ENCODE measurements around the gene POLR1A.

POLR1A gene

DNA sequence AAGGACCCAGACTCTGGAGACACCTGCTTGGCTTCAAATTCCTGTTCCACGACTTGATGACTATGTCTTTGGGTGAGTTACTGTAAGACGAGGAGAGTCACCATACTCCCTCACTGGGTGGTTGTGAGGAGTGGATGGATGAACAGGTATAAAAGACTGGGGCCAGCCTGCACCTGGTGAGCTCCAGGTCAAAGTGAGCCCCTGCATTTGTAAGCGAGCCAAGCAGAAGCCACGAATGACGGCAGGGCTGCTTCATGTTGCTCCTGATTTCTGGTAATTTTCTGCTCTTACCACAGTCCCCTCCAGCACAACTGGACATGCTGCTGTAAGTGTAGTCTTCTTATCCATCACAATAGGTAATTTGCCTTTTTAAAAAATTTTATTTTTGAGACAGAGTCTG lies 86.6 kb downstream of the POLR1A start:
- DNase-seq: no peak

DNA sequence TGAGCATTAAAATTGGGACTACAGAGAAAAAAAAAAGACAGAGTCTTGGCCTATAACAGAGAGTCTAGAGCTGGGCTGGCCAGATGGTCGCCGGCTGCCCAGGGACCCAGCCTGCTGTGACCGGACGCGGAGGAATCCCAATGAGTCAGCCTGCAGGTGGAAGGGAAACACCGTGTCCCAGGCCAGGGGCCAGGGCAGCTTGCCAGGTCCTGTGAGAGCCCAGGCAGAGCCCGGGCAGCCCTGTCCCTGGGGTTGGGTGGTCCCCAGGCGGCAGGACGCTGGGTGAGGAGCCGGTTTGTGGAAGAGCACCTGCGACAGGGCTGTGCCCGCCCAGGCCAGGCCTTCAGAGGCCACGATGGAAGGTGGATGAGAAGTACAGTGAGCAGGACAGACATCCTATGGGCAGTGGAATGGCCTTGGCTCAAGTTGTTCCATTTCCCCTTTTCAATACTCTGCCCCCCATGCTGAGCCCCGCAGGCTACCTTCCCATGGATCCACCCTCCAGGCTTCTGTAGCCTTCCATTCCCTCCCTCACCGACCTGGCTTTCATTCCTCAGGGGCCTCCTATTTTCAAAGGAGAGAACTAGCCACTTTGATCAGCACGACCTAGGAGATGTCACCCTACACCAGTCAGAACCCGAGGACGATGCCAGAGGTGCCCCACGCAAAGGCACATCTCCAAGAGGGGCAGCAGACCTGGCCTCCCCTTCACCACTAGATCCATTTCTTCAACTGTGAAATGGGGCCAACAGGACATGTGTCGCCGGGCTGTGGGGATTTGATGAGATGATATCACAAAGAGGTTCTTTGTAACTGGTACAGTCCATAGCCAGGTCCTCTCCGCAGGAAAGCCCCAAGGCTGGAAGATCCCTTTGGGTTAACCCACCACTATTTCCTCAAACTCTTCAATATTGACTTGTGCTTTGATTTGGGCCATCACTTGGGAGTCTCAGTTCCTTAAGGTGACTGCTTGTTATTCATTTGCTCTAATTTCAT lies 87.5 kb downstream of the POLR1A start:
- DNase-seq: no peak

DNA sequence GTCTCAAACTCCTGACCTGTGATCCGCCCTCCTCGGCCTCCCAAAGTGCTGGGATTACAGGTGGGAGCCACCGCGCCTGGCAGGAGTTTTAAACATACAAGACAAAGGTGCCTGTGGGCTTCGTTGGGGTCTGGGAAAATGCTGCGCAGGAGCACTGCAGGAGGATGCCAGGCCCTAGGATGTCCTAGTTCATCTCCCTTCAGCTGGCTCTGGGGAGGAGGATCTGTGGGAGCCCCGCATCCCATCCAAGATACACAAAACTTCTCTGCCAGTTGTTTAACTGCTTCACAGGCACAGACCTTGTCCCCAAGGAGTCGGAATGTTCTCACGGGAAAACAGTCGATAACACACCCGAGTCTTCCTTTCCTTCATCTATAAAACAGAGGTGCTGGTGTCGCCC lies 89.1 kb downstream of the POLR1A start:
- DNase-seq: no peak

DNA sequence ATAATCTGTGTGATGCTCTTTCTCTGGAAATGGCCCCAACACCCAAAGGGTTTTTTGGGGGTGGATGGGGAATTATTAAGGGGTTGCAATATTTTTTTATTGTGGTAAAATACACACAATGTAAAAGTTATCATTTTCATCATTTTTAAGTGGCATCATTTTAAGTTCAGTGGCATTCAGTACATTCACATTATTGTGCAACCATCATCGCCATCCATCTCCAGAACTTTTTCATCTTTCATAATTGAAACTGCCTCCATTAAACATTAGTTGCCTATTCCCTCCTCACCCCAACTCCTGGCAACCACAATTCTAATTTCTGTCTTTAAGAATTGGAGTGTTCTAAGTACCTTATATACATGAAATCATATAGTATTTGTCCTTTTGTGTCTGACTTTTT lies 90.0 kb downstream of the POLR1A start:
- no peak for DNase-seq

DNA sequence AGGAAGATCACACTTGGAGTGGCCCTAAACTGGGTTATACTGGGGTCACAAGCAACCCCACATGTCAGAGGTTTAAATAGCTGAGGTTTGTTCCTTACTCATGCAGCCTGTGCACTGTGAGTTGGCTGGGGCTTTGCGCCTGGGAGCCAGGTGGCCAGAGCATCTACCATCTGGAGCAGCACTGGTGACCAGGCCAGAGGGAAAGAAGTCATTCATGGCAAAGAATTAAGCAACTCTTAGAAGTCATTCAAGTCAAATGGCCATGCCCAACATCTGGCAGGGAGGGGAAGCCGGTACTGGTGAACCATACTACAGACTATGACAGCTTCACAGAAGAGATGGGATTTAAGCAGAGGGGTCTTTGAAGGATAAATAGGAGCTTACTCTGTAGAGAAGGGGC lies 90.7 kb downstream of the POLR1A start:
- DNase-seq: no peak

DNA sequence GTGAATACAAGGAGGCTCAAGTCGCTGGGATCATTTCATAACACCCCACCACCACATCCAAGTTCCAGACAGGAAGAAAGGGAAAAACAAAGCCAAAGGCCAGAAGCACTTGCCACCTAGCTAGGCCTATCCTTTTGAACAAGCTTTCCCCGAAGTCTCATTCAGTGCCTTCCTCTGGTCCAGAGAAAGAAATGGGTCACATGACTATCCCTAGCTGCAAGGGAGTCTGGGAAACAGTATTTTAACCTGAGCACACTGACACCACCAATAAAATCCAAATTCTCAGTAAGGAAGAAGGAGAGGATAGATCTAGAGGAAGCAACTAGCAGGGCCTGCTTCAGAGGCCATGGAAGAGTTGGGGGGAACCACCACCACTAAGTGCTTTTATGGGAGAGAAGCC lies 91.2 kb downstream of the POLR1A start:
- no peak for DNase-seq

DNA sequence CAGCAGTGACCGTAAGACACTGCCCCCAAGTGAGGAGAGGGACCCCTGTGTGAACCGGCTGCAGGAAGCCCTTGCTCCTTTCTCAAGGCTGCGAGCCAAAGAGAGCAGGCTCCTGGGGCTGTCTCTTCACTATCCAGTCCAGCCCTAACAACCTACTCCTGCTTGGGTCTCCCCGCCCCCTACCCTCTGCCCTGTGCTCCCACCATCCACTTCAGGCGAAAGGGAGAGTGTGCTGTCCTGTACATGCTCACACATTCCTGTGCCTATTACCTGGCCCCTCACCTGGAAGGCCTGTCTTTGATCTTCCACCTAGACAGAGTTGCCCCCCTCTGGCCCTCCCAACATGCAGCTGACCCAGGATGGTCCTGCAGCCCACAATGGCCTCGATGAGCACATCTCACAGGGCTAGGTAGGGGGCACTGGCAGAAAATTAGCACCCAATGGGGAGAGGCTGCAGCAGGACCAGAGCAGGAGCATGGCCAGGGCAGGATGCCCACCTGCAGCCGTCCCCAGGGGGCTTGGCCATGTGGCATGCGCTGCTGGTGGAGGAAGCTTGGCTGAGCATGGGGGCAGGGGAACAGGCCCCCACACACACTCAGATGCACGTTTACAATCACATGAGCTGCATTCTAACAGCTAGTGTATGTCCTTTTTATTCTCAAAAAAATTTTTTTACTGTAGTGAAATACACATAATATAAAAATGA lies 93.5 kb downstream of the POLR1A start:
- DNase-seq: no peak

DNA sequence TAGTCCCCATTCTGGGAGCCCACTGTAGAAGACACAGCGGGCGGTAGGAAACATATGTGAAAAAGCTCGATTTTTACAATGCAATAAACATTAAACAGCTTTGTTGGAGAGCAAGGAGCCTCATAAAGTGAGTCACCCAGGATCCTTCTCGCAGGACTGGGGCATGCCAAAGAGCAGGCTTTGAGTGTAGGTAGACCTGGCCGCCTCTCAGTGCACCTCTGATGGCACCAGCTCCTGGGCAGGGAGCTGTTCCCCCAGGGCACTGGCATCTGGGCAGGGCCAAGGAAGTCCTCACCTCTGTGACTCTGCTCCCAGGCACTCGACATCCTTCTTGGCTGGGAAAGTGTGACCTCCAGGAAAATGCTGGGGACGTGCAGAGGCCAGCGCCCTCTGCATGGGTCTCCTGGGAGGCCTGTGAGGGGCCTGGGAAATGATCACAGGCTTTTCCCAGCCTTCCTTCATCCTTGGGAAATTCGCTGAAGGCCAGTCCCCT lies 94.2 kb downstream of the POLR1A start:
- no peak for DNase-seq

DNA sequence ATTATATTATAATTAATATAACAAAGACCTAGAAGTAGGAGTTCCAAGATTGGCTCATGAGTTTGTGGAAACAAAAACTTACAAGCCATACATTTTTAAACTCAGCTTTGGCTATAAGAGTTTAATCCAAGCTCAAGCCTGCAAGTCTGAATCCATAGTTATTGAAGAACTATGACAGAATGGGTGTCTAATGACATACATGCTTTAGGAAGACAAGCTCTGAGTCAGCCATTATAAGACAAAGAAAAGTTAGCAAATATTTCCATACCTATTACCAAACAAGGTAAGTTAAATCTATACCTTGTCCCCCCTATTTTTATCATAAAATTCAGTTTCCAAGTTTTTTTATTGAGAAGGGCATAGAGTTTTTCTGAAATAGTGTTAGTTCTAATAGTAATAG lies 95.6 kb downstream of the POLR1A start:
- DNase-seq: no peak

DNA sequence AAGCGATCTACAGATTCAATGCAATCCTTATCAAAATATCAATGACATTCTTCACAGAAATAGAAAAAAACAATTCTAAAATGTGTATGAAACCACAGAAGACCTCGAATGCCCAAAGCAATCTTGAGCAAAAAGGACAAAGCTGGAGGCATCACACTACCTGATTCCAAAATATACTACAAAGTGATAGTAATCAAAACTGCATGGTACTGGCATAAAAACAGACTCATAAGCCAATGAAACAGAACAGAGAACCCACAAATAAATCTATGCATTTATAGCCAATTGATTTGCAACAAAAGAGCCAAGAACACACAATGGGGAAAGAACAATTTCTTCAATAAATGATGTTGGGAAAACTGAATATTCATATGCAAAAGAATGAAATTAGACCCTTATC lies 99.2 kb downstream of the POLR1A start:
- DNase-seq: no peak

DNA sequence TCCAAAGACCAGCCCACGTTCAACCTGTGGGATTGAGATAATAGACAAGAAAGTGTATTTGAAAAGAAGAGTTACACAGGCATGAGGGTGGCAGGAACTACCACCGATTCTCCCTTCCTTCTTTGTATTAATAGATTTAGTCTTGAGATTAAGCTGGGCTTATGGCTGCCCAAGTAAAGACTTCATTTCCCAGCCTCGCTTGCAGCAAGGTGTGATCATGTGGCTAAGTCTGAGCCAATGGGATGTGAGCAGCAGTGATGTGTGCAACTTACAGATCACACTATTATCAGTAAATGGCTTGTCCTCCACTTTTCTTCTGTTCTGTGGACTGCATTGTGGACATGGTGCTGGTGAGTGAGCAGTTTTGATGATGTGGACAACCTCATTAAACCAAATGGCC lies 101.7 kb downstream of the POLR1A start:
- no peak for DNase-seq

DNA sequence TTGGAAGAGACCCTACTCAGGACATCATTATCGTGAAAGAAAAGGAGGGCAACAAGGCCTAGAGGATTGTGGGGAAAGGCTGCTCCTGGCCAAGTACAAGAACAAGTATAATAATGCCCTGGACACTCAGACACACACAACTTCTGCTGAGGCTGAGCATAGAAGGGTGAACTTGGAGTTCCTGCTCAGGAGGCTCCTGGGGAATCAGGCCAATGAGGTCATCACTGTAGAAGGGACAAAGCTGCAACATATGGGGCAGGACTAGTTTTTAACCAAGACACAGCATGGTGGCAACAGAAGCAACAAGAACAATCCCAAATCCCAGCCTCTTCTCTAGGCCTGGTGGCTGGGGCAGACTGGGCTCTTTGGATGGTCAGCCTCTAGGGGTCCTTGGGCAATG lies 102.6 kb downstream of the POLR1A start:
- no peak for DNase-seq

DNA sequence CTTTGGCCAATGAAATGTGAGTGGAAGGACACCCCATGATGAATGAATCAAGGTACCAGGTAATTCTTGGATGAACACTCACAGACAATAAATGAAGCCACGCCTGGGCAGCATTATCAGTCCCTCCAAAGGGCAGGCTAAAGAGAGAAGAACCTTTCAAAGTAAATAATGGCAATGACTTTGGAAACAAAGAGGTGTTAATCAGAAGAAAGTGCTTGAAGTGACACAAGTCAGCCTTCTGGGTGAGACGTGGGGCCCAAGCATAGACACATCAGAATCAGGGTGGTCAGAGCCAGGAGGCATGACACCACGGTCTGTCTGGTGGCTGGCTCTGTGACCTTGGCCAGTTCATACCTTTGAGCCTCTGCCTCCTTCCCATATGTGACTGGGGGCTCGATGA lies 103.3 kb downstream of the POLR1A start:
- no peak for DNase-seq

DNA sequence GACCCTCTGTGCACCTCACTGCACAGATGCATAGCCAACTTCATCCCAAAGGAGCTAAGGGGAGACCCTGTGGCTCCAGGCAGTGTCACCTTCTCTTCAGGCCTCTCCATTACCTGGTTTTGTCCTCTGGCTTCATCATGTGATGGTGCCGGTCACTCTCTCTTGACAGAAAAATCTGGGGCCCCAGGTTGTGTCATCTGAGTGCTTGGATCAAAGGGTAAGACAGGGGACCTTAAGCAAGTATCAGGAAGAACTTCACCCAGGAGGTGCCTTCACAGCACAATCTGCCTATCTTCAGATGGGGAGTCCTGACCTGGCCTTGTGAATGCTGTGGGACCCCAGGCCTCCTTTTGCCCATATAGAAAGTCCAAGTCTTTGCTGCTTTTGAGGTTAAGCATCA lies 104.4 kb downstream of the POLR1A start:
- no peak for DNase-seq

DNA sequence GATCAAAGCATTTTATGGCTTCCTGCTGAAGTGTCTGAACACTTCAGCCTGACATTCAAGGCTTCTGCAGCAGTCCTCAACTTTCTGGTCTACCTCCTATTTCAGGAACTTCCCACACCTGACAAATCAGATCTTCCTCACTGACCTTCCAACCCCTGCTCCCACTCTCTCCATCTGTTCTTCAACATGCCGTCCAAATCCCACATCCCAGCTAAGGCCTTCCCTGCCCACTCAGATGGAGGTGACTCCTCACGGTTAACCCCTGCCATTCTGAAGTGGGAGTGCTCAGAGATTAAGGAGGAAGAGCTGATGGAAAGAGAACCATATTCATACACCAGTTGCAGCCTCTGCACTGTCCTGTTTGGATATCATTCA lies 104.8 kb downstream of the POLR1A start:
- no peak for DNase-seq

DNA sequence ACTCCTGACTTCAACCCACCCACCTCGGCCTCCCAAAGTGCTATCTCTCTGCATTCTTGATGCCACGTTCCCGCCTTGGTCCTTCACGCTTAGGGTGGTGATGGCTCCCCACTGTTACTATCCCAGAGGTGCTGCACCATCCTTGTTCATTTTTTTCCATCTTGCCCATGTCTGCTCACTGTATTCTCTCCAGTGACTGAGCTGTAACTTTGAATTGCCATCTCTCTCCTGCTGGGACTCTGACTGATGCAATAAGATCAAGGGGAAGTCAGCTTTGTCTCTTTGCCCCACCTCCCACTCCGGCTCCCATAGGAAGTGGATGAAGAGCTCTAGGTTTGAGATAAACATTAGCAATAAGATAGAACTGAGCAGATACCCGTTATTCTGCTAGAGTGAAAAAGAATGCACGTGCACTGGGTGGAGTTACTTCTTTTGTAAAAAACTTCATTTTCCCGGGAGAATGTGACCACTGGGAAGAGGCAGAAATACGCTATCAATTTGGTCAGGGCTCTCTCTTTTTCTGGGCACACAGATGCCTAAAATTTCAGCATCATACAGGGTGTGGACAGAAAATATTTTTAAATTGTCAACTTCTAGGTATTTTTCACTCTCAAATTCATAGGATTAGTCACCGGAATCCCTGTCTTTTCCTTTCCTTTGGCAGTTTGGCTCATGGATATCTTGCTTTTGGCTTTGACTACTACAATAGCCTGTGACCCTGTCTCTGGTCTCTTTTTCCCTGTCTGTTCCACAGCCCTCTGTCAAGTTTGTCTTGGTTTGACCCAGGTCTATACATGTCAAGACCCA lies 105.4 kb downstream of the POLR1A start:
- no peak for DNase-seq

DNA sequence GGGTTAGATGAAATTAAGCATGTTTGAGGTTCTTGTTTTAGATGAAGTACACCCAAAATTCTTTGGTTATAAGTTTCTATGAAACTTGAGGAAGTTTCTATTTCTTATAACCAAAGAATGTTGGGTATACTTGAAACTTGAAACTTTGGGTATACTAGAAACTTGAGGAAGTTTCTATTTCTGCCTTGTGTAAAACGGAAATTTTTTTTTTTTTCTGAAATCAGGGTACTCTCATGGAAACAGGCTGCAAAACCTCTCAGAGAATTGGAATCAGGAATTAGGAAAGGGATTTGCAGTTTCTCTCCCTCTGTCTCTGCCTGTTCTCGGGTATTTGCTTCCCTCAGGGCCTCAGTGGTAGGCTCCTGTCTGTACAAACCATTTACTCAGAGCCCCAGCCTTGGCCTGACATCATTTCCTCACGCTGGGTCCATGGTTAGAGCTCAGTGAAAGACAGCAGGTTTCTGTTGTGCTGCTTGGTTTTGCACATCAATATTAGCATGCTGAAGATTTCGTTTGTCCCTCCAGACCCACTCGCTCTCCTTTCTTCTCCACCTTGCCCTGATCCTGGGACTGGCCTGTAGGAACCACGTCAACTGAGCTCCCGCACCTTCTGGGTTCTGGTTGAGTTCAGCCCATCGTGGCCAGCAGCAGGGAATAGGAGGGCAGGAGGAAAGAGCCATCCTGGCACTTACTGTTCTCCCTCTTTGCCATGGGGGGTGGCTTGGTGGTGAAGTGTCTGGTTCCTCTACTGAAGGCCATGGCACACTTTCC lies 106.4 kb downstream of the POLR1A start:
- DNase-seq: peak; percentile 33 to 51

DNA sequence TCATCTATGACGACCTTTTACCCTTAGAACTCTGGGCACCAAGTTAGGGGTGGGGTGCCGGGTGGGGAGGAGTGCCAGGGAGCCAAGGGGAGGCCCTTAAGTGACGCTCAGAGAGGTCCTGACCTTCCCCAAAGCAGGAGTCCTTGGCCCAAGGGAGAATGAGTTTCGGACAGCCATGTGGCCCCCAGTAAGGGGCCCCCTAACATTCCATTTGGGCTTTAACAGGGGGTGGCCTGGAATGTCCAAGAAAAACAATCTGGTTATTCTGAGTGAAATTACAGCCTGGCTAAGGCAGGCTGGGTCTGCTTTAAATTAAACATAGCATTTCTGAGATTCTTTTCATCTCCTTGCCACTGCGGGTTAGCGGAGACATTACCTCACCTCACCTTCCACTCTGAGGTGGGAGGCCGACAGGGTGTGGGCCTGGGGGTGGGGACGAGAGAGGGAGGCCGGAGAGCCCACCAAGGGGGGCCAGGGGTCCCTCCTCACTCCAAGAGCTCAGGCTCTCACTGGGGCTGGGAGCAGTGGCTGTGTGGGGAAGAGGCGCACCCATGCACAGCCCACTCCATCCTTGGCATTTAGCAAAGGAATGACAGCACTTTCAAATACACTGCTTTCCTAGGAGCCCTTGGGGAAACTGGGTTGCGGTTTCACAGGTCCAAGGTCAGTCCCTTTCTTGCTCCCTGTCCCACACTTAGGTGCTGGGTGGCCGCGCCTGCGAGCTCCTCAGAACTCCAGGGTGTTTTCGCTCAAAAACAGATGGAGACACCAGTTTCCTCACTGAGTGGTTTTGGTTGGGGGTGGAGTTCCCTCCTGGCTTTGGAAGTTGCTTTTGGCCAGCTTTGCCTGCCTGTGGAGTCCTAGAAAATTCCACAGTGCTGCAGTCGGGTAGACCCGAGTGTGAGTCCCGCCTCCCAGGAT lies 107.4 kb downstream of the POLR1A start:
- no peak for DNase-seq

DNA sequence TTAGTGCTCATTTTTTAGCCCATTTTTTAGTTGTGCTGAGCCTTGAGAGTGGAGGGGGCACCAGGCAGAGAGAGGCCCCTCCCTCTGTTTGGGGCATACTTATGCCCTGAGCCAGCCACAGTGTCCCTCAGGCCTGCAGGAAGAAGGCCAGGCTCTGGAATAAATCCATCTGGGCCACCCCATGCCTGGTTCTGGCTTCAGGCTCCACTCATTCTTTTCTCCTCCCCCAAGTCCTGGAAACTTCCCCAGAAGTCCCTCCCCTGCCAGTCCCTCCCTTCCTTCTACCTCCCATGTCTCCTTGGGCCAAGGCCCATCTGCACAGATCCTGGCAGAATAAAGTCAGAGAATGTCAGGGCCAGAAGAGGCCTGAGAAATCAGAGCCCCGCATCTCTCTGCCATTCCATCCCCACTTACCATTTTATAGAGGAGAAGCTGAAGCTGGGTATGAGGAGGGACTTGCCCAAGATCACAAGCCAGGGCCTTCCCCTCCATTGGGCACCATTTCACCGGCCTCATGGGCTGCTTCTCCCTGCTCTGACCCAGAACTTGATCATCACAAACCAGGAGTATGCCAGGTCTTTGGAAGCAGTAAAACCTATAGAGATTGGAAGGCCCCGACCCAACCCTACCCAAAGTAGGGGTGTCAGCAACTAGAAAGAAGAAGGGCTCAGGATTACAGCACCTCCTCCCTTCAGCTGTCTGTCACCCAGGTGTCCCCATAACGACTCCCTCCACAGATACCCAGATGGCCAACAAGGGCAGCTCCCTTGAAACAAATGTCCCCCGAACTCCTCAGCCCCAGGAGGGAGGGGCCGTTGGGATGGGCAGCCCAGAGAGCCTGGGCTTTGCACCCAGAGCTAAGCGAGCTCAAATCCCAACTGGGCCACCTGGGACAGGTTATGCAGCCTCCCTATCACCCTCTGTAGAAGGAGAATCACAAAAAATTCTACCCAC lies 108.4 kb downstream of the POLR1A start:
- DNase-seq: no peak

DNA sequence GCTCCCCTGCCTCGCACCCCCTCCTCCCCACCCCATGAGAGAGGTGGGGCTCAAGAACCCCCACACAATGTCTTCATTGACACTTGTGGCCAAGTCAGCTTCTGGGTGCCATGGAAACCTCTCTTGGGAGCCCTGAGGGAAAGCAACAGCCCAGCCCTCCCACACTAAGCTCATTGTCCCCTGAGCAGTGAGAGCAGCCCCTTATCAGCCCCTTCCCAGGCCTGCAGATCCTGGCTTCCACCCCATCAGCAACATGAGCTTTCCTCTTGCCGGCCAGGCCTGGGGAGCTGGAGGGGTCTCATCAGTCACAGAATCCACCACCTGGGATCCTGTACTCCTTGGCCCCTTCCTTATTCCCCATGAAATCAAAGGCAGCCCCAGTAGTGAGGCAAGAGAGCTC lies 109.1 kb downstream of the POLR1A start:
- DNase-seq: no peak

Data from activated CD4-positive, alpha-beta T cell treated with anti-CD3 and anti-CD28 coated beads, Interleukin-2, amount 50 U/mL, for 48 hours (primary cell).